ENCODE results near the gene PTPRN2. TPM values are rescaled to one million over a fixed set of nuclear protein-coding genes. Genes with fewer than 3 reads are reported as not detected.

Gene PTPRN2
- total RNA-seq, 2 experiments from 2014 or later, result 0.70 TPM; not detected in 1

DNA sequence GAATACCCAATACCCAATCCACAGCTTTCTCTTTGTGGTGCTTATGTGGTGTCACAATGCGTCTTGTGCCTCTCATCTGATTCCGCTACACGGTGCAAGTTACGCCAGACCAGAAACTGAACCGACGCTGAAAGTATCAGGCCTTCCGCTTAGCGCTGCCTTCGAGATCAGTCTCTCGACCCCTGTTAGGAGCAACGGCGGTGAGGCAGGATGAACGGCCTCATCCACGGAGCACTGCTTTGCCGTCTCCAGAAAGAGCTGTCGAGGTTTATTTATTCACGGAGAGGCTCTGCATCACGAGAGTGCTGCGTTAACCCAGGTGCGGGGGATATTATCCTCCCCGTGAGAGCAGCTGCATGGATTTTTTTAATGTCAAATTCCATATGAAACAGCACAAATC lies 786.5 kb downstream of the PTPRN2 start:
- POLR2A ChIA-PET, result no interaction called here
- Histone ChIP-seq H3K9me2 (ENCODE audit: insufficient read depth, low read length) (no peaks in the 10 kb centered on the region), H3K4me2 (ENCODE audit: low read length) (no peak overlapping the region), H2AFZ (ENCODE audit: low read length) (no peak overlapping the region), H3K27ac (ENCODE audit: low read depth, low read length, poor library complexity, severe bottlenecking) (no peak overlapping the region), H3K79me2 (ENCODE audit: insufficient read depth, low read depth, low read length) (no peaks in the 10 kb centered on the region), H3K4me3 (ENCODE audit: low read depth, low read length, poor library complexity, severe bottlenecking) (no peak overlapping the region), H3K4me1 (ENCODE audit: insufficient read depth, low read length, poor library complexity, severe bottlenecking) (no peaks in the 10 kb centered on the region), H3K36me3 (ENCODE audit: insufficient read depth, low read length) (no peaks in the 10 kb centered on the region), H3K9me3 (ENCODE audit: low read length) (no peaks in the 10 kb centered on the region), H4K20me1 (ENCODE audit: insufficient read depth, low read length) (no peaks in the 10 kb centered on the region)
- CTCF ChIA-PET (ENCODE audit: unreplicated experiment), result no interaction called here
- no TSS peak for BruUV-seq (replicated peaks)
- TF ChIP-seq EZH2phosphoT487 (IDR thresholded peaks at IDR 0.05; ENCODE audit: borderline replicate concordance, low read depth, low read length), result no peak
- no peak for TF ChIP-seq CTCF (conservative IDR thresholded peaks at IDR 0.05; ENCODE audit: low read length)
- intact Hi-C loops (cut with micrococcal nuclease; ENCODE audit: unreplicated experiment), result no loop called here
- DNase-seq (ENCODE audit: low spot score), result no peak

GRCh38 chr7:157800281-157800680 lies 787.3 kb downstream of the PTPRN2 start:
- no TSS peak for BruUV-seq (replicated peaks)
- TF ChIP-seq EZH2phosphoT487 (IDR thresholded peaks at IDR 0.05; ENCODE audit: borderline replicate concordance, low read depth, low read length), result no peak
- no peak for TF ChIP-seq CTCF (conservative IDR thresholded peaks at IDR 0.05; ENCODE audit: low read length)
- intact Hi-C loops (cut with micrococcal nuclease; ENCODE audit: unreplicated experiment), result no loop called here
- DNase-seq (ENCODE audit: low spot score), result no peak
- H4K20me1 ChIP-seq (ENCODE audit: insufficient read depth, low read length), result no peaks in the 10 kb centered on the region
- H2AFZ ChIP-seq (ENCODE audit: low read length), result no peak overlapping the region
- H3K9me2 ChIP-seq (ENCODE audit: insufficient read depth, low read length), result no peaks in the 10 kb centered on the region
- H3K36me3 ChIP-seq (ENCODE audit: insufficient read depth, low read length), result no peaks in the 10 kb centered on the region
- ChIA-PET POLR2A (no interaction called here), CTCF (ENCODE audit: unreplicated experiment) (no interaction called here)
- H3K79me2 ChIP-seq (ENCODE audit: insufficient read depth, low read depth, low read length), result no peaks in the 10 kb centered on the region
- H3K4me3 ChIP-seq (ENCODE audit: low read depth, low read length, poor library complexity, severe bottlenecking), result no peak overlapping the region
- no peak overlapping the region for H3K4me2 ChIP-seq (ENCODE audit: low read length)
- H3K9me3 ChIP-seq (ENCODE audit: low read length), result no peaks in the 10 kb centered on the region
- H3K27ac ChIP-seq (ENCODE audit: low read depth, low read length, poor library complexity, severe bottlenecking), result no peak overlapping the region
- no peaks in the 10 kb centered on the region for H3K4me1 ChIP-seq (ENCODE audit: insufficient read depth, low read length, poor library complexity, severe bottlenecking)

DNA sequence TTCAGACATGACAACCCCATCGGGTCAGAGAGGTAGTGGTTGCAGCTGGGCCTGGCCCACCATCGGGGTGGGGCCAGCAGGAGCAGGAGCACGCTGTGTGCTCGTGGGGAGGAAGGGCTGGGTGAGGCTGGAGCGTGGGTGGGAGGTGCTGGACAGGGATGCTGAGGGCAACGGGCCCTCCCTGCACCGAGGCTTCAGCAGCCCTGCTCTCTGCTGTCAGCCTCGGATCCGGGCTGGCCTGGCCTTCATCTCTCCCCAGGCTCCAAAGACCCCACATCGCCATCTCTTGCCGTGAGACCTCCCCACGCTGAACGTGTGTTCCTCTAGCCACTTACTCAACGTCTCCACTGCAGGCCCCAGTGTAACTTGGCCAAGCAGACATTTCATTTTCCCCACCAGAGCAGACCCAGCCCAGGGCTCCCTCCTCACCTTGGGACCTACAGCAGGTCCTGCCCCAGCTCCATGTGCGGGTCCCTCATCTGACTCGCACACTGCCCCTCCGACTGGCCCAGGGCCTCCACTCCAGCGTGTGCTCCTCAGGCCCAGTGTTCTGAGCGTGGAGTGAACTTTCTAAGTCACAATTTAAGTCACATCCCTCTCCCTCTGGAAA lies 788.4 kb downstream of the PTPRN2 start:
- no peaks in the 10 kb centered on the region for H4K20me1 ChIP-seq (ENCODE audit: insufficient read depth, low read length)
- no peak overlapping the region for H3K4me3 ChIP-seq (ENCODE audit: low read depth, low read length, poor library complexity, severe bottlenecking)
- no peaks in the 10 kb centered on the region for H3K9me2 ChIP-seq (ENCODE audit: insufficient read depth, low read length)
- CTCF ChIA-PET (ENCODE audit: unreplicated experiment), result no interaction called here
- H2AFZ ChIP-seq (ENCODE audit: low read length), result no peak overlapping the region
- H3K4me1 ChIP-seq (ENCODE audit: insufficient read depth, low read length, poor library complexity, severe bottlenecking), result no peaks in the 10 kb centered on the region
- H3K9me3 ChIP-seq (ENCODE audit: low read length), result no peaks in the 10 kb centered on the region
- no peak overlapping the region for H3K4me2 ChIP-seq (ENCODE audit: low read length)
- no peaks in the 10 kb centered on the region for H3K79me2 ChIP-seq (ENCODE audit: insufficient read depth, low read depth, low read length)
- no TSS peak for BruUV-seq (replicated peaks)
- intact Hi-C loops (cut with micrococcal nuclease; ENCODE audit: unreplicated experiment), result no loop called here
- POLR2A ChIA-PET, result no interaction called here
- no peak for DNase-seq (ENCODE audit: low spot score)
- TF ChIP-seq CTCF (conservative IDR thresholded peaks at IDR 0.05; ENCODE audit: low read length), result no peak
- no peak for TF ChIP-seq EZH2phosphoT487 (IDR thresholded peaks at IDR 0.05; ENCODE audit: borderline replicate concordance, low read depth, low read length)
- no peaks in the 10 kb centered on the region for H3K36me3 ChIP-seq (ENCODE audit: insufficient read depth, low read length)
- no peak overlapping the region for H3K27ac ChIP-seq (ENCODE audit: low read depth, low read length, poor library complexity, severe bottlenecking)

All from OCI-LY7 (cell line).